Measurements from ENCODE around the gene LEFTY1. TPM values are rescaled to one million over a fixed set of nuclear protein-coding genes. Genes with fewer than 3 reads are reported as not detected.
"Not testable (repeated sequence)": the region's sequence is repeated elsewhere in the genome, so short reads cannot be mapped to it uniquely, and the experiment has no call there.

Gene LEFTY1
- total RNA-seq, 1 donor from 2014 or later: 0.52 TPM

- Histone ChIP-seq H3K27me3 (ENCODE audit: control insufficient read depth in 3 of 3, insufficient read depth in 3 of 3, low read length in 3 of 3) (no peaks in the 10 kb centered on the region), H3K27ac (ENCODE audit: low read depth, low read length) (no peak overlapping the region), H3K36me3 (ENCODE audit: control insufficient read depth in 3 of 3, insufficient read depth in 3 of 3, low read length in 3 of 3) (peaks cover 57 to 81% (median 64%) of the 10 kb centered on the region in 3 donors), H3K4me1 (ENCODE audit: control insufficient read depth in 3 of 3, insufficient read depth in 3 of 3, low read length in 3 of 3) (peaks cover 0 to 4% (median 3%) of the 10 kb centered on the region in 3 donors), H3K9me3 (ENCODE audit: control insufficient read depth in 3 of 3, low read length in 3 of 3) (no peaks in the 10 kb centered on the region), H3K4me3 (ENCODE audit: low read length in 3 of 3) (no peak overlapping the region), H3K9ac (ENCODE audit: low read depth in 1 of 3, low read length in 3 of 3) (no peak overlapping the region)
Observed at GRCh38 chr1:225844236-225845061, 44.5 kb downstream of the LEFTY1 start.

GRCh38 chr1:225843426-225843795, 45.5 kb downstream of the LEFTY1 start:
- Histone ChIP-seq H3K27ac (ENCODE audit: low read depth, low read length) (no peak overlapping the region), H3K9ac (ENCODE audit: low read depth in 1 of 3, low read length in 3 of 3) (no peak overlapping the region), H3K4me1 (ENCODE audit: control insufficient read depth in 3 of 3, insufficient read depth in 3 of 3, low read length in 3 of 3) (peaks cover 0 to 4% (median 3%) of the 10 kb centered on the region in 3 donors), H3K9me3 (ENCODE audit: control insufficient read depth in 3 of 3, low read length in 3 of 3) (no peaks in the 10 kb centered on the region), H3K27me3 (ENCODE audit: control insufficient read depth in 3 of 3, insufficient read depth in 3 of 3, low read length in 3 of 3) (no peaks in the 10 kb centered on the region), H3K36me3 (ENCODE audit: control insufficient read depth in 3 of 3, insufficient read depth in 3 of 3, low read length in 3 of 3) (peaks cover 61 to 87% (median 70%) of the 10 kb centered on the region in 3 donors), H3K4me3 (ENCODE audit: low read length in 3 of 3) (no peak overlapping the region)

- Histone ChIP-seq H3K27ac (ENCODE audit: low read depth, low read length) (no peak overlapping the region), H3K9ac (ENCODE audit: low read depth in 1 of 3, low read length in 3 of 3) (no peak overlapping the region), H3K9me3 (ENCODE audit: control insufficient read depth in 3 of 3, low read length in 3 of 3) (no peaks in the 10 kb centered on the region), H3K4me1 (ENCODE audit: control insufficient read depth in 3 of 3, insufficient read depth in 3 of 3, low read length in 3 of 3) (peaks cover 0 to 4% (median 3%) of the 10 kb centered on the region in 3 donors), H3K27me3 (ENCODE audit: control insufficient read depth in 3 of 3, insufficient read depth in 3 of 3, low read length in 3 of 3) (no peaks in the 10 kb centered on the region), H3K4me3 (ENCODE audit: low read length in 3 of 3) (no peak overlapping the region), H3K36me3 (ENCODE audit: control insufficient read depth in 3 of 3, insufficient read depth in 3 of 3, low read length in 3 of 3) (peaks cover 64 to 88% (median 66%) of the 10 kb centered on the region in 3 donors)
Observed at GRCh38 chr1:225842788-225843425, 46.0 kb downstream of the LEFTY1 start.

- Histone ChIP-seq H3K27ac (ENCODE audit: low read depth, low read length) (no peak overlapping the region), H3K9ac (ENCODE audit: low read depth in 1 of 3, low read length in 3 of 3) (no peak overlapping the region), H3K9me3 (ENCODE audit: control insufficient read depth in 3 of 3, low read length in 3 of 3) (no peaks in the 10 kb centered on the region), H3K36me3 (ENCODE audit: control insufficient read depth in 3 of 3, insufficient read depth in 3 of 3, low read length in 3 of 3) (peaks cover 56 to 81% (median 61%) of the 10 kb centered on the region in 3 donors), H3K27me3 (ENCODE audit: control insufficient read depth in 3 of 3, insufficient read depth in 3 of 3, low read length in 3 of 3) (no peaks in the 10 kb centered on the region), H3K4me1 (ENCODE audit: control insufficient read depth in 3 of 3, insufficient read depth in 3 of 3, low read length in 3 of 3) (peaks cover 0 to 4% (median 3%) of the 10 kb centered on the region in 3 donors), H3K4me3 (ENCODE audit: low read length in 3 of 3) (no peak overlapping the region)
Observed at GRCh38 chr1:225842074-225842473, 46.9 kb downstream of the LEFTY1 start.

- no peak overlapping the region for H3K4me3 ChIP-seq (ENCODE audit: low read length in 3 of 3)
- H3K27me3 ChIP-seq (ENCODE audit: control insufficient read depth in 3 of 3, insufficient read depth in 3 of 3, low read length in 3 of 3): no peaks in the 10 kb centered on the region
- H3K9ac ChIP-seq (ENCODE audit: low read depth in 1 of 3, low read length in 3 of 3): no peak overlapping the region
- H3K27ac ChIP-seq (ENCODE audit: low read depth, low read length): no peak overlapping the region
- H3K4me1 ChIP-seq (ENCODE audit: control insufficient read depth in 3 of 3, insufficient read depth in 3 of 3, low read length in 3 of 3): peaks cover 3 to 6% (median 4%) of the 10 kb centered on the region in 3 donors
- H3K36me3 ChIP-seq (ENCODE audit: control insufficient read depth in 3 of 3, insufficient read depth in 3 of 3, low read length in 3 of 3): peaks cover 50 to 76% (median 51%) of the 10 kb centered on the region in 3 donors
- no peaks in the 10 kb centered on the region for H3K9me3 ChIP-seq (ENCODE audit: control insufficient read depth in 3 of 3, low read length in 3 of 3)
Observed at GRCh38 chr1:225840713-225841112, 48.2 kb downstream of the LEFTY1 start.

GRCh38 chr1:225840223-225840610, 48.7 kb downstream of the LEFTY1 start:
- Histone ChIP-seq H3K4me1 (ENCODE audit: control insufficient read depth in 3 of 3, insufficient read depth in 3 of 3, low read length in 3 of 3) (peaks cover 0 to 9% (median 3%) of the 10 kb centered on the region in 3 donors), H3K36me3 (ENCODE audit: control insufficient read depth in 3 of 3, insufficient read depth in 3 of 3, low read length in 3 of 3) (peaks cover 49 to 73% (median 52%) of the 10 kb centered on the region in 3 donors), H3K27ac (ENCODE audit: low read depth, low read length) (no peak overlapping the region), H3K9me3 (ENCODE audit: control insufficient read depth in 3 of 3, low read length in 3 of 3) (no peaks in the 10 kb centered on the region), H3K27me3 (ENCODE audit: control insufficient read depth in 3 of 3, insufficient read depth in 3 of 3, low read length in 3 of 3) (no peaks in the 10 kb centered on the region), H3K4me3 (ENCODE audit: low read length in 3 of 3) (no peak overlapping the region), H3K9ac (ENCODE audit: low read depth in 1 of 3, low read length in 3 of 3) (no peak overlapping the region)

GRCh38 chr1:225838793-225839192, 50.2 kb downstream of the LEFTY1 start:
- H3K9ac ChIP-seq (ENCODE audit: low read depth in 1 of 3, low read length in 3 of 3): no peak overlapping the region
- no peaks in the 10 kb centered on the region for H3K27me3 ChIP-seq (ENCODE audit: control insufficient read depth in 3 of 3, insufficient read depth in 3 of 3, low read length in 3 of 3)
- H3K4me1 ChIP-seq (ENCODE audit: control insufficient read depth in 3 of 3, insufficient read depth in 3 of 3, low read length in 3 of 3): peaks cover 8 to 17% (median 10%) of the 10 kb centered on the region in 3 donors
- no peaks in the 10 kb centered on the region for H3K9me3 ChIP-seq (ENCODE audit: control insufficient read depth in 3 of 3, low read length in 3 of 3)
- peaks cover 43 to 65% (median 46%) of the 10 kb centered on the region in 3 donors for H3K36me3 ChIP-seq (ENCODE audit: control insufficient read depth in 3 of 3, insufficient read depth in 3 of 3, low read length in 3 of 3)
- H3K27ac ChIP-seq (ENCODE audit: low read depth, low read length): no peak overlapping the region
- no peak overlapping the region for H3K4me3 ChIP-seq (ENCODE audit: low read length in 3 of 3)

GRCh38 chr1:225836296-225836695, 52.6 kb downstream of the LEFTY1 start:
- H3K9me3 ChIP-seq (ENCODE audit: control insufficient read depth in 3 of 3, low read length in 3 of 3); H3K4me3 ChIP-seq (ENCODE audit: low read length in 3 of 3); H3K9ac ChIP-seq (ENCODE audit: low read depth in 1 of 3, low read length in 3 of 3); H3K27me3 ChIP-seq (ENCODE audit: control insufficient read depth in 3 of 3, insufficient read depth in 3 of 3, low read length in 3 of 3); H3K27ac ChIP-seq (ENCODE audit: low read depth, low read length): not testable (repeated sequence)
- H3K36me3 ChIP-seq (ENCODE audit: control insufficient read depth in 3 of 3, insufficient read depth in 3 of 3, low read length in 3 of 3): peaks cover 37 to 63% (median 48%) of the 10 kb centered on the region in 3 donors
- peaks cover 8 to 17% (median 10%) of the 10 kb centered on the region in 3 donors for H3K4me1 ChIP-seq (ENCODE audit: control insufficient read depth in 3 of 3, insufficient read depth in 3 of 3, low read length in 3 of 3)
